NB4 (cell line): ENCODE data around the gene LITAFD.
"Not testable (repeated sequence)": the region's sequence is repeated elsewhere in the genome, so short reads cannot be mapped to it uniquely, and the experiment has no call there.

Source experiments
- DNase-seq: peaks from one replicate; pipeline ENCODE4 v3.0.0; 2010; ENCODE audit warnings: low read depth
- H3K4me3 ChIP-seq: one replicate; pipeline ENCODE4 v1.5.1; 2011; ENCODE audit warnings: mild to moderate bottlenecking, low read depth, low read length, moderate library complexity
- MYC ChIP-seq: IDR thresholded peaks from 2 replicates; pipeline ENCODE4 v1.6.1; 2011; ENCODE audit warnings: low read depth, low read length
- POLR2A ChIP-seq: IDR thresholded peaks from 2 replicates; pipeline ENCODE4 v1.6.1; 2011; ENCODE audit warnings: mild to moderate bottlenecking; ENCODE audit not compliant: insufficient read length; ENCODE audit errors: extremely low read depth
- TF ChIP-seq, protein P1 (sequence below): IDR thresholded peaks from one replicate; pipeline ENCODE4 v1.5.1; 2012; ENCODE audit warnings: low read depth, low read length
- TF ChIP-seq, protein P2 (sequence below): IDR thresholded peaks from 2 replicates; pipeline ENCODE4 v1.6.1; 2011; ENCODE audit warnings: low read depth, low read length

LITAFD gene

DNA sequence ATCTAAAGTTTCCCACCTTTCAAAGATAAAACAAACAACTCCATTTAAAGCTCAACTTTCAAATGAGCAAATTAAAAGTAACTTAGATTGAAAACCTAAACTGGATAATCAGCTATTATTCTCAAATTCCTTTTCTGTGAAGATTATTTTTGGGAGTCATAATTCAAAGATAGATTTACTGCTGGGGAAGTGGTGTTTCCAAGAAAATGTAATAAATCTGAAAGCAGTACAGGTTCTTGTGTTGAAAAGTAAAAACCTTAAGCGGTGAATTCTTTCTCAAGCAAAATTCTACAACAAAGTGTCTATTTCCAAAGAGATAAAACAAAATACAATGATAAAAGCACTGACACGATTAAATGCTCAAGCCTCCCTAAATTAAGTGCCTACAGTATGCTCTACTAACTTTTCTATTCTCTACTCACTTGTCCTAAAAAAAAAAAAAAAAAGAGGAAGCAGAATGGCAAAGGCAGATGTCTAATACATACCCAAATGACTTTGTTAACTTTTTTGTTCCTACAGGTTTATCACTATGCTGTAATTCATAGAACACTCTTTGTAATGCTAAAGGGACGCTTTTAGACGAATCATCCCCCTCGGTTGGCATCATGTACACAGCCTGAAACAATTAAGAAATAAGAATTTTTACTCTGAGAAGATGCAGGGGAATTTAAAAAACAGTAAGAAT, 34.5 kb downstream of the LITAFD start:
- TF ChIP-seq POLR2A (no peak), MYC (no peak)
- TF ChIP-seq, protein P1, sequence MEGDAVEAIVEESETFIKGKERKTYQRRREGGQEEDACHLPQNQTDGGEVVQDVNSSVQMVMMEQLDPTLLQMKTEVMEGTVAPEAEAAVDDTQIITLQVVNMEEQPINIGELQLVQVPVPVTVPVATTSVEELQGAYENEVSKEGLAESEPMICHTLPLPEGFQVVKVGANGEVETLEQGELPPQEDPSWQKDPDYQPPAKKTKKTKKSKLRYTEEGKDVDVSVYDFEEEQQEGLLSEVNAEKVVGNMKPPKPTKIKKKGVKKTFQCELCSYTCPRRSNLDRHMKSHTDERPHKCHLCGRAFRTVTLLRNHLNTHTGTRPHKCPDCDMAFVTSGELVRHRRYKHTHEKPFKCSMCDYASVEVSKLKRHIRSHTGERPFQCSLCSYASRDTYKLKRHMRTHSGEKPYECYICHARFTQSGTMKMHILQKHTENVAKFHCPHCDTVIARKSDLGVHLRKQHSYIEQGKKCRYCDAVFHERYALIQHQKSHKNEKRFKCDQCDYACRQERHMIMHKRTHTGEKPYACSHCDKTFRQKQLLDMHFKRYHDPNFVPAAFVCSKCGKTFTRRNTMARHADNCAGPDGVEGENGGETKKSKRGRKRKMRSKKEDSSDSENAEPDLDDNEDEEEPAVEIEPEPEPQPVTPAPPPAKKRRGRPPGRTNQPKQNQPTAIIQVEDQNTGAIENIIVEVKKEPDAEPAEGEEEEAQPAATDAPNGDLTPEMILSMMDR: no peak
- TF ChIP-seq, protein P2, sequence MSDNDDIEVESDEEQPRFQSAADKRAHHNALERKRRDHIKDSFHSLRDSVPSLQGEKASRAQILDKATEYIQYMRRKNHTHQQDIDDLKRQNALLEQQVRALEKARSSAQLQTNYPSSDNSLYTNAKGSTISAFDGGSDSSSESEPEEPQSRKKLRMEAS: no peak
- no peak overlapping the region for H3K4me3 ChIP-seq
- DNase-seq: no peak

DNA sequence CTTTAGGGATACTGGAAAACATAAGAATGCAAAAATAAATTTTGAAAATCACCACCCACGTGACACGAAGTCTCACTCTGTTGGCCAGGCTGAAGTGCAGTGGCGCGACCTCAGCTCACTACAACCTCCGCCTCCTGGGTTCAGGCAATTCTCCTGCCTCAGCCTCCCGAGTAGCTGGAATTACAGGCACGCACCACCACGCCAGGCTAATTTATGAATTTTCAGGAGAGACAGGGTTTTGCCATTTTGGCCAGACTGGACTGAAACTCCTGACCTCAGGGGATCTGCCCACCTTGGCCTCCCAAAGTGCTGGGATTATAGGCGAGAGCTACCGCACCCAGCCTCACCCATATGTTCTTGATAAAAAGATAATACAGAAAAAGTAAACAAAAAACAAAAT, 35.2 kb downstream of the LITAFD start:
- not testable (repeated sequence) for DNase-seq, H3K4me3 ChIP-seq

DNA sequence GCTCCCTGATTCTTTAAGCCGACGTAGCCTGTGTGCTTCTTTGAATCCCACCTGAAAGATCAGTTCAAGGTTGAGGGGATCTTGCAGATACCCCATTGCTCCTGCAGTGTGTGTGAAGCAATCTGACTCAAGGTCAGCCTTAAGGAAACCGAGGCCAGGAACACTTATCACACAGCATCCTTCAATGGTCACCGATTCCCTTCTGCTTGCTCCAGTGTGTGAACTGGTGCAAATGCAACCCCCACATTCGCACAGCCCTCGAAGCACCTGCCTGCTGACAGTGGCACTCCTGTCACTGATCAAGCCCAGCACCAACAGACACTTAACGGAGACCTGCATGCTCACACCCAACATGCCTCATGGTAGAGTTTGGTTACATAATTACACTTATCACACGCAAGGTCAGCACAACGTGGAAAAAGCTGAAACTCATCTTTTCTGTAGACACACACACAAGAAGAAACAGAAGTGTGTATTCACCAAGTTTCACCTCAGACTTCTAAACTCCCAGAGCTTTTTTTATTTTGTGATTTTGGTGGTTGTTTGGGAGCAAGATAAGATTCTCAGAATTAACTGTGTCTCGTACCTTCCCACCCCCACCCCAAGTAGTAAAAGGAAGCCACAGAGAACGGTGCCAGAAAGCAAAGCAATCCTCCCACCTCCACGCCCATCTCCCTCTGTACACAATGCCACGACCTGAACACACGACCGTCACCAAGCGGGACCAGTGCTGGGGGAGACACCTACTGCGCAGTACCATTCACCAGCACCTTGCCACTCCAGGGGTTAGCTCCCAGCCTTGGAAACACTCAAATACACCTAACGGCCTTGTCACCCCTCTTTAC, 37.2 kb downstream of the LITAFD start:
- DNase-seq: no peak
- TF ChIP-seq MYC: no peak
- TF ChIP-seq, protein P2: no peak
- no peak for TF ChIP-seq POLR2A
- TF ChIP-seq, protein P1: no peak

DNA sequence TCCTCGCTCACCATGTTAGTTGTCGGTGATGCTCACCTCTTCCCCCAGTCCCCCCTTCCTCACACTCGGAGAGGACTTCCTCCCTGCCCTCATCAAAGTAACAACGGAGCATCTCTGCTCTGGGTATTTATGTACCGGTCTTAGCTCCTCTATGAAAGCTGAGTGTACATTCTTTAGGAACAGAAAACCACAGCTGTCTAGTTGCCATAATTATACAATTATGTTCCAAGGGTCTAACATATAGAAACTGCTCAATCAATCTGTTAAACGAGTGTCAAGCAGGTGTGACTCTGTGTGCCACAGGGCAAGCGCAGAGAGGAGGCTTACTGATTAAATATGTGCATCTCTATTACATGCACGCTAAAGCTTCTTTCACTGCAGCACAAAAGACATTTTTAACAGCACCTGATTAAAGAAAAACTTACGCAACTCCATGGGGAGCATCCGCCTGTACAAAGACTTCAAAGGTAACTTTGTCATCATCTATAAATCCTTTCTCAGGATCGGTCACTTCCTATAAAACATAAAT, 37.8 kb downstream of the LITAFD start:
- no peak overlapping the region for H3K4me3 ChIP-seq
- TF ChIP-seq MYC (no peak), POLR2A (no peak)
- TF ChIP-seq, protein P2: no peak
- TF ChIP-seq, protein P1: no peak
- DNase-seq: no peak

More for the DNA sequence above, 37.2 kb downstream of the LITAFD start:
- no peak overlapping the region for H3K4me3 ChIP-seq

DNA sequence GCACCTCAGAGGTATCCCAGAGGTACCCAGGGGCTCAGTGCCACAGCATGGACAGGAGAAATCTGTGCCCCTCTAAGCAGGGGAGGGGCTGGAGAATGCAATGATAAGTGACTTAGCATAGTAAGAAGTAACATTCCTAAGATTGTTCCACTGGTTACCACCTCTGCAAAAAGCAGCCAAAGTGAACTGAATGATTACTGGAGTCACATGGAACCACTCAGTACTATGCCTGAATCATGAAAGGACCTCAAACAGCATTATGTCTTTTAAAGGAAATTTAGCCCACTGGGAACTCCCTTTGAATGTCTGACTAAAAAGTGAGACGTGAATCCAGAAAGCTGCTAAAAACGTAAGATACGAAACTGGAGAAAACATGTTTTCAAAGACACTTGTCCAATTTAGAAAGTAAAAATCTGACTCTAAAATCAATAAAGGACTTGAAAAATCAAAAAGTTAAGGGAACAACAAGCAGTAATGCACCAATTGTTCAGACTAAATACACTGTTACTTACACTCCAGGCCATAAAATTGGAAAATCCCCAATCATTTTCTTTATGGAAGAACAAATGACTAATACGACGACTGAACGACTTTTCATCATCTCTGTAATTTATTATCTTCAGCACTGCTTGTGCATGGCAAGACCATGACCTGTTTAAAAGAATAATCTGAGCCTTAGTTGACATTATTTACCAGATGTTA, 38.6 kb downstream of the LITAFD start:
- DNase-seq: no peak
- H3K4me3 ChIP-seq: no peak overlapping the region
- TF ChIP-seq POLR2A (no peak), MYC (no peak)
- TF ChIP-seq, protein P1: no peak
- TF ChIP-seq, protein P2: no peak
